ENCODE data around the gene TPMT. TPM values are rescaled to one million over a fixed set of nuclear protein-coding genes. Genes with fewer than 3 reads are reported as not detected.

The TPMT gene
- total RNA-seq, 4 donors from 2014 or later: 15.1 to 53.5 (median 32.8) TPM

- TF ChIP-seq, protein P1, sequence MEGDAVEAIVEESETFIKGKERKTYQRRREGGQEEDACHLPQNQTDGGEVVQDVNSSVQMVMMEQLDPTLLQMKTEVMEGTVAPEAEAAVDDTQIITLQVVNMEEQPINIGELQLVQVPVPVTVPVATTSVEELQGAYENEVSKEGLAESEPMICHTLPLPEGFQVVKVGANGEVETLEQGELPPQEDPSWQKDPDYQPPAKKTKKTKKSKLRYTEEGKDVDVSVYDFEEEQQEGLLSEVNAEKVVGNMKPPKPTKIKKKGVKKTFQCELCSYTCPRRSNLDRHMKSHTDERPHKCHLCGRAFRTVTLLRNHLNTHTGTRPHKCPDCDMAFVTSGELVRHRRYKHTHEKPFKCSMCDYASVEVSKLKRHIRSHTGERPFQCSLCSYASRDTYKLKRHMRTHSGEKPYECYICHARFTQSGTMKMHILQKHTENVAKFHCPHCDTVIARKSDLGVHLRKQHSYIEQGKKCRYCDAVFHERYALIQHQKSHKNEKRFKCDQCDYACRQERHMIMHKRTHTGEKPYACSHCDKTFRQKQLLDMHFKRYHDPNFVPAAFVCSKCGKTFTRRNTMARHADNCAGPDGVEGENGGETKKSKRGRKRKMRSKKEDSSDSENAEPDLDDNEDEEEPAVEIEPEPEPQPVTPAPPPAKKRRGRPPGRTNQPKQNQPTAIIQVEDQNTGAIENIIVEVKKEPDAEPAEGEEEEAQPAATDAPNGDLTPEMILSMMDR (IDR thresholded peaks at IDR 0.05): no peak
- TF ChIP-seq POLR2A (IDR thresholded peaks at IDR 0.05): no peak
- no peak for TF ChIP-seq EP300 (IDR thresholded peaks at IDR 0.05; ENCODE audit: low read depth)
- TF ChIP-seq POLR2AphosphoS5 (IDR thresholded peaks at IDR 0.05): no peak
- WGBS, 2 donors (ENCODE audit: low coverage in 1 of 2): 81 to 100% methylated on average over 2 to 5 of the region's 5 CpGs
- no peaks in the 10 kb centered on the region for H3K4me1 ChIP-seq
- H3K4me3 ChIP-seq: no peak overlapping the region
- no peaks in the 10 kb centered on the region for H3K36me3 ChIP-seq
- intact Hi-C loops (cut with DNase I; ENCODE audit: low total_unique reads) (no loop called here), in situ Hi-C loops (cut with MboI; ENCODE audit: low pct_ligation_motif_present in 1 of 4, low pct_unique_long_range_greater_than_20kb in 1 of 4, low sequenced_read_pairs in 3 of 4) (no loop called here)
- H3K27ac ChIP-seq: no peak overlapping the region
- peaks cover 0 to 7% of the 10 kb centered on the region in 2 donors for H3K9me3 ChIP-seq
- H3K27me3 ChIP-seq: no peaks in the 10 kb centered on the region
- DNase-seq: no peak
These were observed 67.3 kb downstream of the TPMT start for GRCh38 chr6:18087396-18088165.

DNA sequence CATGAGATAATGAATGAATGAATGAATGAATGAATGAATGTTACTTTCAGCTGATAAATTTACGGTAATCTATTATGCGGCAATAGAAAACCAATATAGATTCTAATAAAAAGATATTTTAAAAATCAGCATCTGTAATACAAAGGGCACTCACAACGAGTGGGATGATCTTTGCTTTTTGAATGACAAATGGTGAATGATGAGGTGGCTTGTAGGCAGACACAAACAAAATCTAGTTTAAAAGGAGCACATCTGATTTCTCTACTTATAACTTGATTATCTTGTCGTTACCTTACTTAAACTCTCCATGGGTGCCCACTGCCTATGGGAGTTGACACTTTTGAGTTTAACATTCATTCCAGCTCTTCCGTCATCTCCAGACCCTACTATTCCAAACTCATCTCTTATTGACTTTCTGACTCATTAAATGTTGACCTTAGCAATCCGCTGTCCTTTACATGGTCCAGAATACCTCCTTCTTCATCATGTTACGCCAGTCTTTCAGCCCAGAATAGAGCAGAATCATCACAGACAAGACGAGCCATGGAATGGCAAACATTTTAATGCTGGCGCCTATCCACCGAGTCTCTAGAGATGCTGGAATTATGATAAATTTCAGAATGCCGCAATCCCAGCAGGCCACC lies 73.7 kb downstream of the TPMT start:
- 81 to 86% methylated on average over 11 of the region's 11 CpGs for whole genome bisulfite sequencing, 2 donors (ENCODE audit: low coverage in 1 of 2)
- no peak overlapping the region for H3K4me3 ChIP-seq
- intact Hi-C loops (cut with DNase I; ENCODE audit: low total_unique reads) (no loop called here), in situ Hi-C loops (cut with MboI; ENCODE audit: low pct_ligation_motif_present in 1 of 4, low pct_unique_long_range_greater_than_20kb in 1 of 4, low sequenced_read_pairs in 3 of 4) (no loop called here)
- no peak overlapping the region for H3K27ac ChIP-seq
- H3K9me3 ChIP-seq: no peaks in the 10 kb centered on the region
- no peaks in the 10 kb centered on the region for H3K36me3 ChIP-seq
- H3K27me3 ChIP-seq: no peaks in the 10 kb centered on the region
- TF ChIP-seq POLR2A (IDR thresholded peaks at IDR 0.05): no peak
- TF ChIP-seq POLR2AphosphoS5 (IDR thresholded peaks at IDR 0.05): no peak
- TF ChIP-seq, protein P1 (IDR thresholded peaks at IDR 0.05): no peak
- TF ChIP-seq EP300 (IDR thresholded peaks at IDR 0.05; ENCODE audit: low read depth): no peak
- DNase-seq: no peak
- H3K4me1 ChIP-seq: no peaks in the 10 kb centered on the region

- H3K27me3 ChIP-seq: no peaks in the 10 kb centered on the region
- DNase-seq: no peak
- in situ Hi-C loops (cut with MboI; ENCODE audit: low pct_ligation_motif_present in 1 of 4, low pct_unique_long_range_greater_than_20kb in 1 of 4, low sequenced_read_pairs in 3 of 4): no loop called here
- no peak overlapping the region for H3K27ac ChIP-seq
- H3K9me3 ChIP-seq: no peaks in the 10 kb centered on the region
- TF ChIP-seq, protein P1 (IDR thresholded peaks at IDR 0.05): no peak
- TF ChIP-seq EP300 (IDR thresholded peaks at IDR 0.05; ENCODE audit: low read depth) (no peak), POLR2AphosphoS5 (IDR thresholded peaks at IDR 0.05) (no peak), POLR2A (IDR thresholded peaks at IDR 0.05) (no peak)
- H3K36me3 ChIP-seq: no peaks in the 10 kb centered on the region
- no peaks in the 10 kb centered on the region for H3K4me1 ChIP-seq
- intact Hi-C loops (cut with DNase I; ENCODE audit: low total_unique reads): no loop called here
- WGBS, 2 donors (ENCODE audit: low coverage in 1 of 2): 87 to 93% methylated on average over 4 of the region's 4 CpGs
- no peak overlapping the region for H3K4me3 ChIP-seq
These were observed 74.3 kb downstream of the TPMT start for GRCh38 chr6:18080544-18080943.

DNA sequence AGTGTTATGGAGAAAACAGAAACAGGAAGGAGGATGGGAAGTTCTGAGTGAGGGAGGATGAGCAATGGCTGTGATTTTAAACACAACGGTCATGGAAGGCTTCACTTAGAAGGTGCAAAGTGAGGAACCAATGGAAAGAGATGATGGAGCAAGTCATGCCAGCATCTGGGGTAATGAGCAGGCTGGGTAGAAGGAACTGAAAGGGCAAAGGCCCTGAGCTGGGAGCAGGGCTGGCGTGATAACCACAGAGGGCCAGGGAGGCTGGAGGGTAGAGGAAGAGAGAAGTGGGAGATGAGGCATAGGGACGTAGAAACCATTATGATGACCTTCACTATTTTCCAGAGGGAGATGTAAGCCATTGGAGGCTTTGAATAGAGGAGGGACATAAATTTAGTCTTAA lies 76.0 kb downstream of the TPMT start:
- TF ChIP-seq POLR2AphosphoS5 (IDR thresholded peaks at IDR 0.05) (no peak), EP300 (IDR thresholded peaks at IDR 0.05; ENCODE audit: low read depth) (no peak), POLR2A (IDR thresholded peaks at IDR 0.05) (no peak)
- TF ChIP-seq, protein P1 (IDR thresholded peaks at IDR 0.05): no peak
- Histone ChIP-seq H3K36me3 (no peaks in the 10 kb centered on the region), H3K27ac (no peak overlapping the region), H3K4me1 (no peaks in the 10 kb centered on the region), H3K27me3 (no peaks in the 10 kb centered on the region), H3K9me3 (no peaks in the 10 kb centered on the region), H3K4me3 (no peak overlapping the region)
- intact Hi-C loops (cut with DNase I; ENCODE audit: low total_unique reads): no loop called here
- in situ Hi-C loops (cut with MboI; ENCODE audit: low pct_ligation_motif_present in 1 of 4, low pct_unique_long_range_greater_than_20kb in 1 of 4, low sequenced_read_pairs in 3 of 4): no loop called here
- no peak for DNase-seq
- 76 to 79% methylated on average over 3 of the region's 3 CpGs for WGBS, 2 donors (ENCODE audit: low coverage in 1 of 2)

Other genes starting within 250 kb of the TPMT start
- gene KIF13A, start 167.4 kb downstream of the TPMT start, total RNA-seq: 10 to 100 TPM; 36.3 to 47.5 (median 38.1) TPM
- gene NHLRC1, start 32.4 kb downstream of the TPMT start, total RNA-seq: 1 to 10 TPM in 2 of 4 donors, not detected in 2; 1.1 to 2.1 TPM
- 10 to 100 TPM; 18.9 to 70.7 (median 40.0) TPM for gene KDM1B, start 345 bp upstream of the TPMT start, total RNA-seq
- 100 to 1,000 TPM in 3 of 4 donors, 10 to 100 TPM in 1; 96.9 to 175 (median 111) TPM for gene DEK, start 109.5 kb upstream of the TPMT start, total RNA-seq
- 1 to 10 TPM; 1.4 to 4.5 (median 3.8) TPM for gene RNF144B, start 232.3 kb upstream of the TPMT start, total RNA-seq

Measured in transverse colon (tissue), 4 donors.